Endothelial cell of umbilical vein (primary cell): ENCODE results near the gene LBHD2. TPM values are rescaled to one million over a fixed set of nuclear protein-coding genes. Genes with fewer than 3 reads are reported as not detected.
"Not testable (repeated sequence)": the region's sequence is repeated elsewhere in the genome, so short reads cannot be mapped to it uniquely, and the experiment has no call there.

Experiments
- BruUV-seq: library from RNA; stranded (reverse); fragments of 400-500 nt; replicated peaks from 2 replicates; lab custom pipeline; 2021; lab: Mats Ljungman, UMichigan
- CTCF ChIA-PET: fragments of 300-600, 350-600 bp; sonication (Branson Sonifier 250); formaldehyde crosslinking; loops from one replicate; lab custom pipeline; 2021; ENCODE audit warnings: antibody characterized with exemption, inconsistent platforms; lab: Charles Lee
- POLR2A ChIA-PET: fragments of 300-600, 350-600 bp; sonication (Branson Sonifier 250); formaldehyde crosslinking; loops from one replicate; lab custom pipeline; 2021; ENCODE audit warnings: antibody characterized with exemption, inconsistent platforms; lab: Charles Lee
- DNase-seq: peaks from one replicate; pipeline ENCODE4 v3.0.0-alpha.2; 2011; ENCODE audit warnings: low read depth, low spot score
- FAIRE-seq: peaks from 2 replicates; lab custom pipeline; 2011; peaks lifted over from hg19 to GRCh38; lab: Jason Lieb, UNC
- H2AFZ ChIP-seq: 2 replicates; pipeline ENCODE4 v1.6.0; 2012; ENCODE audit warnings: low read depth, low read length, control low read depth, inconsistent platforms
- H3K27ac ChIP-seq: 2 replicates; pipeline ENCODE4 v1.5.1; 2011; ENCODE audit warnings: low read depth, mild to moderate bottlenecking, control low read depth, low read length, moderate library complexity; ENCODE audit not compliant: insufficient read depth
- H3K27me3 ChIP-seq, 2 experiments: 2 replicates each; pipeline versions ENCODE4 v1.6.0 to v1.6.1; 2011; ENCODE audit warnings: low read length in 2 of 2, mixed read lengths in 1 of 2; ENCODE audit not compliant: control insufficient read depth in 2 of 2, insufficient read depth in 2 of 2
- H3K36me3 ChIP-seq, 2 experiments: 2 replicates in 1 of 2; 3 replicates in 1 of 2; pipeline ENCODE4 v1.5.1; 2011; ENCODE audit warnings: low read length in 2 of 2, mild to moderate bottlenecking in 1 of 2, moderate library complexity in 1 of 2; ENCODE audit not compliant: control insufficient read depth in 2 of 2, insufficient read depth in 2 of 2; ENCODE audit errors: extremely low read depth in 1 of 2
- H3K4me1 ChIP-seq: 3 replicates; pipeline ENCODE4 v1.5.1; 2011; ENCODE audit warnings: mild to moderate bottlenecking, low read length; ENCODE audit not compliant: control insufficient read depth, insufficient read depth; ENCODE audit errors: extremely low read depth
- H3K4me2 ChIP-seq: 2 replicates; pipeline ENCODE4 v1.6.1; 2011; ENCODE audit warnings: low read length, control low read depth, mixed read lengths; ENCODE audit not compliant: insufficient read depth
- H3K4me3 ChIP-seq, 3 experiments: fragments of 200-600 bp in 1 of 3; sonication (generic), shearing (Covaris generic) in 1 of 3; replicated peaks in 1 of 3; 2 replicates each; pipeline ENCODE4 v1.5.1; 2011 to 2016; ENCODE audit warnings: control low read depth in 3 of 3, low read length in 3 of 3, mild to moderate bottlenecking in 2 of 3, inconsistent platforms in 1 of 3, low read depth in 1 of 3, moderate library complexity in 1 of 3; ENCODE audit not compliant: insufficient read depth in 1 of 3
- H3K79me2 ChIP-seq: 2 replicates; pipeline ENCODE4 v1.6.0; 2012; ENCODE audit warnings: low read length, inconsistent platforms; ENCODE audit not compliant: control insufficient read depth, insufficient read depth
- H3K9ac ChIP-seq: replicated peaks from 2 replicates; pipeline ENCODE3; 2011; ENCODE audit warnings: low read length, control low read depth; ENCODE audit not compliant: insufficient read depth; ENCODE audit errors: extremely low read depth
- H3K9me1 ChIP-seq: replicated peaks from 3 replicates; pipeline ENCODE4 v1.6.0; 2011; ENCODE audit warnings: mild to moderate bottlenecking, low read length; ENCODE audit not compliant: control insufficient read depth, insufficient read depth; ENCODE audit errors: extremely low read depth
- H3K9me3 ChIP-seq: replicated peaks from 2 replicates; pipeline ENCODE4 v1.5.1; 2012; ENCODE audit warnings: low read length, inconsistent platforms; ENCODE audit not compliant: control insufficient read depth, insufficient read depth
- H4K20me1 ChIP-seq: replicated peaks from 2 replicates; pipeline ENCODE3; 2011; ENCODE audit warnings: mild to moderate bottlenecking, low read length; ENCODE audit not compliant: control insufficient read depth, insufficient read depth; ENCODE audit errors: extremely low read depth
- CTCF ChIP-seq, 2 donors: IDR thresholded peaks; 1 replicate in 1 of 2; 2 replicates in 1 of 2; pipeline ENCODE4 v1.5.1; 2011; ENCODE audit warnings: low read length in 2 of 2, mild to moderate bottlenecking in 2 of 2, moderate library complexity in 2 of 2, control low read depth in 1 of 2, inconsistent platforms in 1 of 2, low read depth in 1 of 2; ENCODE audit not compliant: insufficient read depth in 1 of 2; ENCODE audit errors: extremely low read depth in 1 of 2
- EZH2 ChIP-seq: IDR thresholded peaks from 2 replicates; pipeline ENCODE4 v1.6.1; 2012; ENCODE audit warnings: borderline replicate concordance, low read depth, mild to moderate bottlenecking, moderate library complexity, low read length, inconsistent platforms; ENCODE audit not compliant: severe bottlenecking
- FOS ChIP-seq: IDR thresholded peaks from 2 replicates; pipeline ENCODE4 v1.6.1; 2011; ENCODE audit warnings: mild to moderate bottlenecking, low read length, moderate library complexity, borderline replicate concordance; ENCODE audit not compliant: insufficient read depth
- GATA2 ChIP-seq: IDR thresholded peaks from 2 replicates; pipeline ENCODE4 v1.7.0; 2011; ENCODE audit warnings: low read depth, mild to moderate bottlenecking, moderate library complexity, mixed read lengths, low read length; ENCODE audit not compliant: insufficient read length, insufficient read depth
- JUN ChIP-seq: IDR thresholded peaks from 2 replicates; pipeline ENCODE4 v1.6.1; 2011; ENCODE audit warnings: borderline replicate concordance, low read depth; ENCODE audit not compliant: insufficient read length, insufficient read depth
- MAX ChIP-seq: IDR thresholded peaks from 2 replicates; pipeline ENCODE4 v1.6.1; 2011; ENCODE audit not compliant: insufficient read depth, insufficient read length
- MYC ChIP-seq: IDR thresholded peaks from one replicate; pipeline ENCODE4 v1.6.1; 2011; ENCODE audit warnings: mild to moderate bottlenecking, low read depth, low read length
- POLR2A ChIP-seq: IDR thresholded peaks from 2 replicates; pipeline ENCODE4 v1.6.1; 2012; ENCODE audit warnings: low read depth, mild to moderate bottlenecking, control low read depth, low read length
- POLR2AphosphoS5 ChIP-seq: IDR thresholded peaks from 2 replicates; pipeline ENCODE4 v1.6.1; 2012; ENCODE audit warnings: low read depth, mild to moderate bottlenecking, control low read depth, low read length, moderate library complexity; ENCODE audit not compliant: insufficient read depth
- dilution Hi-C: fragments of 300-500 bp; cut with MboI; formaldehyde crosslinking; loops from one replicate; pipeline ENCODE4 v1.15.0; 2019; ENCODE audit warnings: low sequenced_read_pairs; ENCODE audit not compliant: extremely low pct_ligation_motif_present
- intact Hi-C: fragments of 100-400 bp; cut with micrococcal nuclease; formaldehyde crosslinking; loops from one replicate; pipeline ENCODE4 v1.10.0; 2022
- polyA plus RNA-seq, 4 experiments: library from polyadenylated mRNA; depleted of rRNA in 3 of 4; stranded (reverse) in 3 of 4; unstranded in 1 of 4; fragments of >200 nt; gene quantifications; 2 replicates each; pipeline versions ENCODE4 v1.2.1 to v1.2.3, GENCODE V29; 2011 to 2012; ENCODE audit warnings: missing spikeins in 1 of 4
- total RNA-seq: library from RNA; stranded (reverse); gene quantifications from 2 replicates; pipeline ENCODE4 v1.2.3, GENCODE V29; 2021

The LBHD2 gene
- total and polyA plus RNA-seq, 2 donors (not counting 3 experiments of a cell fraction or from before 2014, with no cell fraction given), result not detected

DNA sequence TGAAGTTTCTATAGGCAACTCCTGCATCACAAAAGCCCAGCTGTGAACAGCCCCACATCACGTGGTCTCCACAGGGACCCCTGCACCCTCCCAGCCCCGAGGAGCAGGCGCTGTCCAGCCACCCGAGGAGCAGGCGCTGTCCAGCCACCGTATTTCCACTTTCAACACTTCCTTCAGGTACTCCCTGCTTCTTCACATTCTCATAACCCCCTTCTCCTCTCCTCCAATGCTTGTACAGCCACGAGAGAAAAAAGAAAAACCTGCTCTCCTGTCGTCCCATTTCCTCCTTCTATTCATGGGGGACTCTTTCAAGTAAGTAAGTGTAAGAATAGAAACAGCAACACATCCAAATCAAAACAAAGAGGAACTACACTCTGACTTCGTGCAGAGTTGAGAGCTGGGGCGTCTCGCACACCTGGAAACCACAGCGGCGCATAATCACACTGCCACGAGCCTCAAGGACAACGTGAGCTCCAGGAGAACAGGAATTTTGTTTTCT, 38.6 kb upstream of the LBHD2 start:
- Histone ChIP-seq H3K4me2 (no peak overlapping the region), H3K9me3 (no peaks in the 10 kb centered on the region), H4K20me1 (peaks cover 7% of the 10 kb centered on the region), H3K4me3 (no peak overlapping the region), H3K27ac (no peak overlapping the region), H2AFZ (no peak overlapping the region), H3K79me2 (peaks cover 93% of the 10 kb centered on the region), H3K36me3 (peaks cover 0 to 5% of the 10 kb centered on the region in 2 experiments), H3K9ac (no peak overlapping the region), H3K27me3 (no peaks in the 10 kb centered on the region), H3K9me1 (no peaks in the 10 kb centered on the region), H3K4me1 (no peaks in the 10 kb centered on the region)
- no peak for FAIRE-seq
- DNase-seq, result no peak
- intact Hi-C loops, result no loop called here
- TF ChIP-seq POLR2AphosphoS5 (no peak), POLR2A (no peak), FOS (no peak), MAX (no peak), GATA2 (no peak), EZH2 (no peak), MYC (no peak), JUN (no peak), CTCF (IDR thresholded peaks at IDR 0.05; ENCODE audit: extremely low read depth in 1 of 2, insufficient read depth in 1 of 2, low read depth in 1 of 2, low read length in 2 of 2) (no peak)
- POLR2A ChIA-PET, result no interaction called here
- dilution Hi-C loops, result no loop called here
- CTCF ChIA-PET, result interaction anchor here (1.0 to 1.1 kb wide), 2 partner anchors 13 to 22 kb away, joined by 3 read pairs; no protein-coding TSS in a partner anchor
- BruUV-seq, result no TSS peak

DNA sequence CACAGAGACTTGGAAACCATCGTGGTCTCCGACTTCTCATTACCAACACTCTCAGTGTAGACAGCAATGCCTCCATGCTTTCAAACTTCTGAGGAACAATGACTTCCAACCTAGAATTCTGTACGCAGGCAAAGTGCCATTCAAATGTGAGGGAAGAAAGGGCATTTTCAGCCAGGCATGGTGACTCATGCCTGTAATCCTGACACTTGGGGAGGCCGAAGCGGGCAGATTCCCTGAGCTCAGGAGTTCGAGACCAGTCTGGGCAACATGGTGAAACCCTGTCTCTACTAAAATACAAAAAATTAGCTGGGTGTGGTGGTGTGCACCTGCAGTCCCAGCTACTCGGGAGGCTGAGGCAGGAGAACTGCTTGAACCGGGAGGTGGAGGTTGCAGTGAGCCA, 36.6 kb upstream of the LBHD2 start:
- intact Hi-C loops, H3K4me3 ChIP-seq, FAIRE-seq, H3K9ac ChIP-seq, H2AFZ ChIP-seq, H3K27ac ChIP-seq, H3K27me3 ChIP-seq, H3K36me3 ChIP-seq, H3K9me1 ChIP-seq, H3K4me2 ChIP-seq, dilution Hi-C loops, H4K20me1 ChIP-seq, H3K4me1 ChIP-seq, BruUV-seq, DNase-seq, H3K9me3 ChIP-seq: not testable (repeated sequence)
- ChIA-PET POLR2A (interaction anchor here (0.6 kb wide), 1 partner anchor 18 kb away, joined by 6 read pairs; no protein-coding TSS in a partner anchor), CTCF (interaction anchor here (1.6 kb wide), 1 partner anchor 11 kb away, joined by 3 read pairs; no protein-coding TSS in a partner anchor)
- H3K79me2 ChIP-seq, result peaks cover 95% of the 10 kb centered on the region
